ENCODE results near the gene DHX15. TPM values are rescaled to one million over a fixed set of nuclear protein-coding genes. Genes with fewer than 3 reads are reported as not detected.

Gene DHX15
- total and polyA plus RNA-seq, 10 of the 15 experiments (the other 5 are each of a cell fraction or from before 2014, with no cell fraction given) = 166 to 269 (median 184) TPM

GRCh38 chr4:24599275-24599674 lies 14.9 kb upstream of the DHX15 start:
- ATAC-seq (no peak), FAIRE-seq (no peak), DNase-seq (ENCODE audit: low read depth, low spot score) (no peak)
- ChIA-PET SMC1A (ENCODE audit: uncharacterized antibody, unreplicated experiment) (no interaction called here), POLR2A (no interaction called here), RAD21 (ENCODE audit: unreplicated experiment) (no interaction called here), CTCF (no interaction called here)
- no peaks in the 10 kb centered on the region for H3K79me2 ChIP-seq (ENCODE audit: control insufficient read depth, insufficient read depth, low read length)
- H3K4me2 ChIP-seq (ENCODE audit: control insufficient read depth, insufficient read depth) = no peak overlapping the region
- 57% methylated on average over 17 of the region's 22 CpGs for WGBS (ENCODE audit: insufficient coverage, insufficient replicate concordance, low lambda C conversion rate, missing lambda C conversion rate)
- BruUV-seq (replicated peaks) = no TSS peak
- H2AFZ ChIP-seq (ENCODE audit: control insufficient read depth, low read depth, low read length) = no peak overlapping the region
- no peaks in the 10 kb centered on the region for H4K20me1 ChIP-seq (ENCODE audit: control insufficient read depth, insufficient read depth)
- H3K4me1 ChIP-seq (ENCODE audit: control insufficient read depth, insufficient read depth, low read length) = no peaks in the 10 kb centered on the region
- no peaks in the 10 kb centered on the region for H3K36me3 ChIP-seq (ENCODE audit: control insufficient read depth in 2 of 2, insufficient read depth in 2 of 2, low read length in 1 of 2)
- no peak overlapping the region for H3K27ac ChIP-seq (ENCODE audit: control insufficient read depth, insufficient read depth)
- intact Hi-C loops (cut with micrococcal nuclease; ENCODE audit: unreplicated experiment) = no loop called here
- no peak overlapping the region for H3K4me3 ChIP-seq
- no peak for TF ChIP-seq ZBED1 (IDR thresholded peaks at IDR 0.05; ENCODE audit: borderline replicate concordance)
- no peak for TF ChIP-seq CREM (IDR thresholded peaks at IDR 0.05; ENCODE audit: low read depth)
- no peak for TF ChIP-seq RELB (IDR thresholded peaks at IDR 0.05; ENCODE audit: low read depth)
- TF ChIP-seq IRF4 (IDR thresholded peaks at IDR 0.05; ENCODE audit: low read depth, low read length) = no peak
- no peak for TF ChIP-seq TBL1XR1 (IDR thresholded peaks at IDR 0.05; ENCODE audit: low read depth, low read length)
- TF ChIP-seq ATF7 (IDR thresholded peaks at IDR 0.05; ENCODE audit: low read depth) = no peak
- TF ChIP-seq STAT1 (conservative IDR thresholded peaks at IDR 0.05) = no peak
- TF ChIP-seq USF1 (IDR thresholded peaks at IDR 0.05; ENCODE audit: borderline replicate concordance, extremely low read length, insufficient read depth, low read depth, low read length) = no peak
- no peak for TF ChIP-seq CBX3 (IDR thresholded peaks at IDR 0.05; ENCODE audit: borderline replicate concordance, low read depth)
- TF ChIP-seq MEF2B (IDR thresholded peaks at IDR 0.05; ENCODE audit: partially characterized antibody, poor library complexity, severe bottlenecking) = no peak
- no peaks in the 10 kb centered on the region; the same call in 2 of the 3 replicates for H3K9me3 ChIP-seq (replicated peaks; ENCODE audit: control insufficient read depth, insufficient read depth, low read length)
- H3K9ac ChIP-seq (ENCODE audit: control insufficient read depth, insufficient read depth, low read length) = no peak overlapping the region
- H3K27me3 ChIP-seq (replicated peaks in 1 of 2; ENCODE audit: control insufficient read depth in 2 of 2, insufficient read depth in 2 of 2, low read length in 1 of 2) = no peaks in the 10 kb centered on the region
- in situ Hi-C loops (cut with MboI) = loop anchor here (25.0 kb wide), 1 partner anchor 1262 kb away; no protein-coding TSS in a partner anchor
